HEK293 (cell line): ENCODE data around the gene PPP1R14C.

Experiments
- CTCF ChIA-PET: fragments of 350-600 bp; formaldehyde crosslinking; extraction: SDS; loops from one replicate; lab custom pipeline; 2021; ENCODE audit warnings: antibody characterized with exemption; lab: Yijun Ruan, JAX
- POLR2A ChIA-PET: fragments of 300-600 bp; formaldehyde crosslinking; extraction: SDS; loops from one replicate; lab custom pipeline; 2020; ENCODE audit warnings: antibody characterized with exemption, inconsistent platforms; lab: Yijun Ruan, JAX
- H3K27ac ChIP-seq: fragments of 200-500 bp; sonication (Bioruptor generic); 2 replicates; pipeline ENCODE4 v1.5.1; 2014; ENCODE audit warnings: low read depth, low read length, control low read depth, inconsistent platforms; ENCODE audit errors: extremely low read depth
- H3K36me3 ChIP-seq, 2 experiments: fragments of 200-500 bp in 1 of 2; sonication (Bioruptor generic) in 1 of 2; 1 replicate in 1 of 2; 2 replicates in 1 of 2; pipeline ENCODE4 v1.5.1; 2014 to 2017; ENCODE audit warnings: inconsistent platforms in 2 of 2, low read length in 2 of 2; ENCODE audit not compliant: control insufficient read depth in 2 of 2, insufficient read depth in 1 of 2
- H3K4me1 ChIP-seq: fragments of 200-500 bp; sonication (Bioruptor generic); 2 replicates; pipeline ENCODE4 v1.5.1; 2014; ENCODE audit warnings: mild to moderate bottlenecking, low read length, inconsistent platforms; ENCODE audit not compliant: control insufficient read depth, insufficient read depth
- H3K4me3 ChIP-seq: 2 replicates; pipeline ENCODE4 v1.5.1; 2011; ENCODE audit warnings: low read depth, mild to moderate bottlenecking, control low read depth, low read length, moderate library complexity
- H3K9me3 ChIP-seq: fragments of 200-500 bp; sonication (Bioruptor generic); 2 replicates; pipeline ENCODE4 v1.5.1; 2014; ENCODE audit warnings: low read depth, low read length, inconsistent platforms; ENCODE audit not compliant: control insufficient read depth, insufficient read depth
- ELK4 ChIP-seq: IDR thresholded peaks from 2 replicates; pipeline ENCODE4 v1.6.1; 2011; ENCODE audit warnings: mild to moderate bottlenecking, low read depth, low read length, borderline replicate concordance
- GFI1B ChIP-seq: fragments of 450-650 bp; formaldehyde crosslinking; IDR thresholded peaks from 2 replicates; pipeline ENCODE4 v1.5.1; 2016; ENCODE audit warnings: missing biosample characterization, missing genetic modification characterization
- IKZF3 ChIP-seq: fragments of 450-650 bp; IDR thresholded peaks from 2 replicates; pipeline ENCODE4 v1.5.0; 2018; ENCODE audit warnings: missing biosample characterization, mild to moderate bottlenecking, missing genetic modification characterization, moderate library complexity
- PRDM4 ChIP-seq: fragments of 450-650 bp; formaldehyde crosslinking; IDR thresholded peaks from 2 replicates; pipeline ENCODE4 v1.5.1; 2017; ENCODE audit warnings: missing biosample characterization, missing genetic modification characterization
- TRIM28 ChIP-seq: IDR thresholded peaks from 2 replicates; pipeline ENCODE4 v1.6.1; 2011; ENCODE audit warnings: low read length, control low read depth, borderline replicate concordance
- WT1 ChIP-seq: fragments of 450-650 bp; formaldehyde crosslinking; IDR thresholded peaks from 2 replicates; pipeline ENCODE4 v1.5.1; 2016; ENCODE audit warnings: missing biosample characterization, missing genetic modification characterization
- ZBTB10 ChIP-seq: fragments of 450-650 bp; formaldehyde crosslinking; IDR thresholded peaks from 2 replicates; pipeline ENCODE4 v1.5.1; 2016; ENCODE audit warnings: missing biosample characterization, missing genetic modification characterization
- ZBTB17 ChIP-seq: fragments of 450-650 bp; formaldehyde crosslinking; IDR thresholded peaks from 2 replicates; pipeline ENCODE4 v1.5.1; 2016; ENCODE audit warnings: missing biosample characterization, missing genetic modification characterization
- ZBTB48 ChIP-seq: fragments of 450-650 bp; formaldehyde crosslinking; IDR thresholded peaks from 2 replicates; pipeline ENCODE4 v1.5.1; 2016; ENCODE audit warnings: missing biosample characterization, missing genetic modification characterization
- ZBTB8A ChIP-seq: fragments of 450-650 bp; formaldehyde crosslinking; IDR thresholded peaks from 2 replicates; pipeline ENCODE4 v1.5.1; 2016; ENCODE audit warnings: missing biosample characterization, missing genetic modification characterization
- ZNF112 ChIP-seq: fragments of 450-650 bp; formaldehyde crosslinking; IDR thresholded peaks from 2 replicates; pipeline ENCODE4 v1.5.0; 2017; ENCODE audit warnings: missing biosample characterization, missing genetic modification characterization
- ZNF132 ChIP-seq: fragments of 450-650 bp; formaldehyde crosslinking; IDR thresholded peaks from 2 replicates; pipeline ENCODE4 v1.5.1; 2017; ENCODE audit warnings: missing biosample characterization, missing genetic modification characterization, borderline replicate concordance
- ZNF2 ChIP-seq: fragments of 450-650 bp; formaldehyde crosslinking; IDR thresholded peaks from 2 replicates; pipeline ENCODE4 v1.5.1; 2016; ENCODE audit warnings: missing biosample characterization, missing genetic modification characterization
- ZNF239 ChIP-seq: fragments of 450-650 bp; formaldehyde crosslinking; IDR thresholded peaks from 2 replicates; pipeline ENCODE4 v1.5.1; 2016; ENCODE audit warnings: missing biosample characterization, missing genetic modification characterization
- ZNF266 ChIP-seq: fragments of 450-650 bp; formaldehyde crosslinking; IDR thresholded peaks from 2 replicates; pipeline ENCODE4 v1.5.1; 2016; ENCODE audit warnings: missing biosample characterization, missing genetic modification characterization, low read depth
- ZNF274 ChIP-seq, 2 experiments: fragments of 200-500 bp in 1 of 2; fragments of 450-650 bp in 1 of 2; sonication (Bioruptor generic) in 1 of 2; formaldehyde crosslinking in 1 of 2; IDR thresholded peaks; 2 replicates each; pipeline versions ENCODE4 v1.5.1 to v1.6.1; 2014 to 2016; ENCODE audit warnings: borderline replicate concordance in 1 of 2, inconsistent platforms in 1 of 2, low read length in 1 of 2, missing biosample characterization in 1 of 2, missing genetic modification characterization in 1 of 2
- ZNF311 ChIP-seq: fragments of 450-650 bp; formaldehyde crosslinking; IDR thresholded peaks from 2 replicates; pipeline ENCODE4 v1.5.1; 2017; ENCODE audit warnings: missing biosample characterization, missing genetic modification characterization, borderline replicate concordance
- ZNF366 ChIP-seq: fragments of 450-650 bp; formaldehyde crosslinking; conservative IDR thresholded peaks from 2 replicates; pipeline ENCODE4 v1.5.1; 2016; ENCODE audit warnings: missing biosample characterization, missing genetic modification characterization
- ZNF37A ChIP-seq: fragments of 450-650 bp; IDR thresholded peaks from 2 replicates; pipeline ENCODE4 v1.5.1; 2018; ENCODE audit warnings: missing biosample characterization, missing genetic modification characterization
- ZNF544 ChIP-seq: fragments of 450-650 bp; formaldehyde crosslinking; IDR thresholded peaks from 2 replicates; pipeline ENCODE4 v1.5.0; 2017; ENCODE audit warnings: missing biosample characterization, missing genetic modification characterization
- ZNF596 ChIP-seq: fragments of 450-650 bp; IDR thresholded peaks from 2 replicates; pipeline ENCODE4 v1.5.0; 2018; ENCODE audit warnings: missing biosample characterization, mild to moderate bottlenecking, missing genetic modification characterization, moderate library complexity
- ZNF600 ChIP-seq: fragments of 450-650 bp; formaldehyde crosslinking; IDR thresholded peaks from 2 replicates; pipeline ENCODE4 v1.5.1; 2016; ENCODE audit warnings: missing biosample characterization, missing genetic modification characterization
- ZNF701 ChIP-seq: fragments of 450-650 bp; formaldehyde crosslinking; IDR thresholded peaks from 2 replicates; pipeline ENCODE4 v1.5.1; 2016; ENCODE audit warnings: missing biosample characterization, missing genetic modification characterization
- ZNF76 ChIP-seq: fragments of 450-650 bp; formaldehyde crosslinking; IDR thresholded peaks from 2 replicates; pipeline ENCODE4; 2016; ENCODE audit warnings: low read depth, missing biosample characterization, missing genetic modification characterization, borderline replicate concordance
- ZNF843 ChIP-seq: fragments of 450-650 bp; formaldehyde crosslinking; IDR thresholded peaks from 2 replicates; pipeline ENCODE4 v1.5.1; 2016; ENCODE audit warnings: missing biosample characterization, missing genetic modification characterization
- ZSCAN4 ChIP-seq: fragments of 450-650 bp; formaldehyde crosslinking; IDR thresholded peaks from 2 replicates; pipeline ENCODE4 v1.5.1; 2017; ENCODE audit warnings: missing biosample characterization, missing genetic modification characterization

The PPP1R14C gene

GRCh38 chr6:150126641-150127291 lies 16.1 kb upstream of the PPP1R14C start:
- POLR2A ChIA-PET = interaction anchor here (0.5 kb wide), 1 partner anchor 611 kb away, joined by 4 read pairs; no protein-coding TSS in a partner anchor
- CTCF ChIA-PET = interaction anchor here (0.6 to 1.3 kb wide), 3 partner anchors 13 to 42 kb away, joined by 3 to 4 read pairs (median 3); no protein-coding TSS in a partner anchor

GRCh38 chr6:150128425-150128824 lies 14.4 kb upstream of the PPP1R14C start:
- H3K9me3 ChIP-seq = no peaks in the 10 kb centered on the region
- CTCF ChIA-PET = interaction anchor here (1.1 kb wide), 1 partner anchor 290 kb away, joined by 3 read pairs; no protein-coding TSS in a partner anchor
- POLR2A ChIA-PET = no interaction called here
- TF ChIP-seq WT1 = no peak
- no peak for TF ChIP-seq ZBTB17
- TF ChIP-seq ZNF274 (IDR thresholded peaks at IDR 0.05; ENCODE audit: low read length) = no peak
- no peak for TF ChIP-seq ZNF274 (tag by site-specific recombination; IDR thresholded peaks at IDR 0.05; ENCODE audit: borderline replicate concordance)
- TF ChIP-seq ZSCAN4 (tag by site-specific recombination) = no peak
- no peak for TF ChIP-seq ZNF2 (tag by site-specific recombination)
- TF ChIP-seq ELK4 = no peak
- TF ChIP-seq TRIM28 = no peak
- TF ChIP-seq ZNF132 (tag by site-specific recombination) = no peak
- no peak for TF ChIP-seq ZNF239 (tag by site-specific recombination)
- H3K36me3 ChIP-seq = no peaks in the 10 kb centered on the region
- peaks cover 2% of the 10 kb centered on the region; the same call in 1 of the 2 replicates for H3K4me1 ChIP-seq
- H3K27ac ChIP-seq = no peak overlapping the region
- no peak overlapping the region for H3K4me3 ChIP-seq

More at GRCh38 chr6:150126641-150127291, 16.1 kb upstream of the PPP1R14C start:
- no peak overlapping the region for H3K4me3 ChIP-seq
- H3K4me1 ChIP-seq = no peaks in the 10 kb centered on the region
- no peak overlapping the region for H3K27ac ChIP-seq
- no peak for TF ChIP-seq ZNF600 (tag by site-specific recombination)
- no peak for TF ChIP-seq ZNF843 (tag by site-specific recombination)
- TF ChIP-seq ZNF112 (tag by site-specific recombination) = no peak
- no peak for TF ChIP-seq PRDM4 (tag by site-specific recombination)
- TF ChIP-seq IKZF3 (tag by site-specific recombination) = no peak
- TF ChIP-seq ZNF266 = no peak
- TF ChIP-seq ZNF366 (tag by site-specific recombination) = no peak
- TF ChIP-seq ZBTB8A (tag by site-specific recombination) = no peak
- TF ChIP-seq ZNF596 (tag by site-specific recombination) = no peak
- no peak for TF ChIP-seq GFI1B (tag by site-specific recombination)
- no peak for TF ChIP-seq ZBTB48 (tag by site-specific recombination)
- no peak for TF ChIP-seq ZNF37A (tag by site-specific recombination)
- no peak for TF ChIP-seq ZNF76 (tag by site-specific recombination)
- no peak for TF ChIP-seq ZNF701 (tag by site-specific recombination)
- TF ChIP-seq ZNF311 (tag by site-specific recombination) = no peak
- no peak for TF ChIP-seq ZNF544 (tag by site-specific recombination)
- no peak for TF ChIP-seq ZBTB10 (tag by site-specific recombination)
- no peaks in the 10 kb centered on the region for H3K36me3 ChIP-seq
- H3K9me3 ChIP-seq = no peaks in the 10 kb centered on the region
